WTC11 (cell line): ENCODE data around the gene FKBP11. TPM values are rescaled to one million over a fixed set of nuclear protein-coding genes. Genes with fewer than 3 reads are reported as not detected.
A peak's percentile ranks its signal among the peaks of the same experiment; 100 is the strongest.

ENCODE experiments used
- CREB1 ChIP-seq: sonication (generic); formaldehyde crosslinking; IDR thresholded peaks from 2 replicates; pipeline ENCODE4 v1.8.0; 2023; ENCODE audit warnings: mild to moderate bottlenecking, missing genetic modification reagents
- ETV6 ChIP-seq: sonication (generic); formaldehyde crosslinking; IDR thresholded peaks from 2 replicates; pipeline ENCODE4 v1.8.1; 2022; ENCODE audit warnings: mild to moderate bottlenecking, missing genetic modification reagents
- GTF2I ChIP-seq: fragments of 250-450 bp; sonication (Bioruptor Pico); conservative IDR thresholded peaks from 2 replicates; pipeline ENCODE4 v1.4.0; 2021; ENCODE audit warnings: mild to moderate bottlenecking
- NFATC4 ChIP-seq: fragments of 250-450 bp; sonication (Bioruptor Pico); IDR thresholded peaks from 2 replicates; pipeline ENCODE4 v1.9.0; 2021; ENCODE audit warnings: mild to moderate bottlenecking
- NR1H2 ChIP-seq: sonication (generic); formaldehyde crosslinking; IDR thresholded peaks from 2 replicates; pipeline ENCODE4 v1.9.0; 2021; ENCODE audit warnings: mild to moderate bottlenecking, moderate library complexity, missing genetic modification reagents
- NR3C1 ChIP-seq: sonication (generic); formaldehyde crosslinking; conservative IDR thresholded peaks from 2 replicates; pipeline ENCODE4 v1.8.1; 2023; ENCODE audit warnings: low read depth, mild to moderate bottlenecking, missing genetic modification reagents
- OVOL2 ChIP-seq: fragments of 250-450 bp; sonication (Bioruptor Pico); IDR thresholded peaks from 2 replicates; pipeline ENCODE4 v1.9.0; 2021; ENCODE audit warnings: mild to moderate bottlenecking, borderline replicate concordance
- PRRX2 ChIP-seq: fragments of 250-450 bp; sonication (Bioruptor Pico); IDR thresholded peaks from 2 replicates; pipeline ENCODE4 v1.8.0; 2021; ENCODE audit warnings: mild to moderate bottlenecking
- RELA ChIP-seq: sonication (generic); formaldehyde crosslinking; IDR thresholded peaks from 2 replicates; pipeline ENCODE4 v1.8.1; 2022; ENCODE audit warnings: missing genetic modification reagents, mild to moderate bottlenecking, borderline replicate concordance
- RORB ChIP-seq: fragments of 250-450 bp; sonication (Bioruptor Pico); IDR thresholded peaks from 2 replicates; pipeline ENCODE4 v1.9.0; 2021; ENCODE audit warnings: mild to moderate bottlenecking
- SMAD4 ChIP-seq: sonication (generic); formaldehyde crosslinking; IDR thresholded peaks from 2 replicates; pipeline ENCODE4 v1.8.0; 2022; ENCODE audit warnings: mild to moderate bottlenecking, missing genetic modification reagents
- total RNA-seq: library from RNA; stranded (reverse); gene quantifications from 3 replicates; pipeline ENCODE4 v1.2.3, GENCODE V29; 2021
- TF ChIP-seq, protein P1 (sequence below): sonication (generic); formaldehyde crosslinking; IDR thresholded peaks from 2 replicates; pipeline ENCODE4 v1.8.0; 2022; ENCODE audit warnings: missing genetic modification reagents
- TF ChIP-seq, protein P2 (sequence below): fragments of 250-450 bp; sonication (Bioruptor Pico); IDR thresholded peaks from 2 replicates; pipeline ENCODE4 v1.9.0; 2021; ENCODE audit warnings: mild to moderate bottlenecking, borderline replicate concordance
- TF ChIP-seq, protein P3 (sequence below): sonication (generic); formaldehyde crosslinking; IDR thresholded peaks from 2 replicates; pipeline ENCODE4 v1.8.0; 2022; ENCODE audit warnings: mild to moderate bottlenecking, missing genetic modification reagents
- TF ChIP-seq, protein P4 (sequence below): sonication (generic); formaldehyde crosslinking; IDR thresholded peaks from 2 replicates; pipeline ENCODE4 v1.8.0; 2023; ENCODE audit warnings: missing genetic modification reagents, mild to moderate bottlenecking, borderline replicate concordance
- TF ChIP-seq, protein P5 (sequence below): sonication (generic); formaldehyde crosslinking; IDR thresholded peaks from 2 replicates; pipeline ENCODE4 v1.8.0; 2022; ENCODE audit warnings: mild to moderate bottlenecking, missing genetic modification reagents
- TF ChIP-seq, protein P6 (sequence below): sonication (generic); formaldehyde crosslinking; conservative IDR thresholded peaks from 2 replicates; pipeline ENCODE4 v1.8.1; 2022; ENCODE audit warnings: mild to moderate bottlenecking, missing genetic modification reagents
- TF ChIP-seq, protein P7 (sequence below): fragments of 200-600 bp; IDR thresholded peaks from 2 replicates; pipeline ENCODE4 v1.8.0; 2022; ENCODE audit warnings: antibody characterized with exemption
- TF ChIP-seq, protein P8 (sequence below): sonication (generic); formaldehyde crosslinking; conservative IDR thresholded peaks from 2 replicates; pipeline ENCODE4 v1.8.1; 2023; ENCODE audit warnings: mild to moderate bottlenecking, low read depth, missing genetic modification reagents, moderate library complexity

Gene FKBP11
- total RNA-seq, 1 experiment from 2014 or later: 64.5 TPM

DNA sequence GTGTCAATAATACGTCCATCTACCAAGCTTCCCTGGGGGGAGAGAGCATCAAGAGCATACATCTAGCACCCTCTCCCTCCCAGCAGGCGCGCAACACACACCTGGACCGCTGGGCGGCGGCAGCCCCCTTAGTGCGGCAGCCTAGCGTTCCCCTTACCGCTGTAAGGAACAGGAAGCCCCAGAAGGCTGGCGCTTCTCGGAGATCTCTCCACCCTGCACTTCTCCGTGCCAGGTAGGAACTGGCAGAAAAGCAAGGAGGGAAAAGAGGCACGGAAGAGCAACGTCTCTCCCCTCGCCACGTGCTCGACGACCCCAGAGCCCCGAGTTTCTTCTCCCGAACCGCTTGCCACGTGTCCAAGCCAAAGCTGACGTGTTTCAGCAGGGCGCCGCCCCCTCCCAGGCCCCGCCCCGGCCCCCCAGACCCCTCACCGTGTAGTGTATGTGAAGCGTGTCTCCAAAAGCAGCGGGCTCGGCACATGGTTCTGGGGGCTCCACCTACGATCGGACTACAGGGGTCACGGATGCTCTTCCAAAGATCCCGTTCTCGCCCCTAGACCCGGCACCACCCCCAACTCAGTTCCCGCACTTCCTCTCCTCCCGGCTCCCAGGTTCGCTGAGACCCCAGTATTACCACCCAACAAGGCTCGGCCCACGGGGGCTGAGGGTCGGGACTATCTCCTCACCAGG, 532 bp downstream of the FKBP11 start (continued):
- TF ChIP-seq, protein P1, sequence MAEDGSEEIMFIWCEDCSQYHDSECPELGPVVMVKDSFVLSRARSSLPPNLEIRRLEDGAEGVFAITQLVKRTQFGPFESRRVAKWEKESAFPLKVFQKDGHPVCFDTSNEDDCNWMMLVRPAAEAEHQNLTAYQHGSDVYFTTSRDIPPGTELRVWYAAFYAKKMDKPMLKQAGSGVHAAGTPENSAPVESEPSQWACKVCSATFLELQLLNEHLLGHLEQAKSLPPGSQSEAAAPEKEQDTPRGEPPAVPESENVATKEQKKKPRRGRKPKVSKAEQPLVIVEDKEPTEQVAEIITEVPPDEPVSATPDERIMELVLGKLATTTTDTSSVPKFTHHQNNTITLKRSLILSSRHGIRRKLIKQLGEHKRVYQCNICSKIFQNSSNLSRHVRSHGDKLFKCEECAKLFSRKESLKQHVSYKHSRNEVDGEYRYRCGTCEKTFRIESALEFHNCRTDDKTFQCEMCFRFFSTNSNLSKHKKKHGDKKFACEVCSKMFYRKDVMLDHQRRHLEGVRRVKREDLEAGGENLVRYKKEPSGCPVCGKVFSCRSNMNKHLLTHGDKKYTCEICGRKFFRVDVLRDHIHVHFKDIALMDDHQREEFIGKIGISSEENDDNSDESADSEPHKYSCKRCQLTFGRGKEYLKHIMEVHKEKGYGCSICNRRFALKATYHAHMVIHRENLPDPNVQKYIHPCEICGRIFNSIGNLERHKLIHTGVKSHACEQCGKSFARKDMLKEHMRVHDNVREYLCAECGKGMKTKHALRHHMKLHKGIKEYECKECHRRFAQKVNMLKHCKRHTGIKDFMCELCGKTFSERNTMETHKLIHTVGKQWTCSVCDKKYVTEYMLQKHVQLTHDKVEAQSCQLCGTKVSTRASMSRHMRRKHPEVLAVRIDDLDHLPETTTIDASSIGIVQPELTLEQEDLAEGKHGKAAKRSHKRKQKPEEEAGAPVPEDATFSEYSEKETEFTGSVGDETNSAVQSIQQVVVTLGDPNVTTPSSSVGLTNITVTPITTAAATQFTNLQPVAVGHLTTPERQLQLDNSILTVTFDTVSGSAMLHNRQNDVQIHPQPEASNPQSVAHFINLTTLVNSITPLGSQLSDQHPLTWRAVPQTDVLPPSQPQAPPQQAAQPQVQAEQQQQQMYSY: no peak
- TF ChIP-seq, protein P2, sequence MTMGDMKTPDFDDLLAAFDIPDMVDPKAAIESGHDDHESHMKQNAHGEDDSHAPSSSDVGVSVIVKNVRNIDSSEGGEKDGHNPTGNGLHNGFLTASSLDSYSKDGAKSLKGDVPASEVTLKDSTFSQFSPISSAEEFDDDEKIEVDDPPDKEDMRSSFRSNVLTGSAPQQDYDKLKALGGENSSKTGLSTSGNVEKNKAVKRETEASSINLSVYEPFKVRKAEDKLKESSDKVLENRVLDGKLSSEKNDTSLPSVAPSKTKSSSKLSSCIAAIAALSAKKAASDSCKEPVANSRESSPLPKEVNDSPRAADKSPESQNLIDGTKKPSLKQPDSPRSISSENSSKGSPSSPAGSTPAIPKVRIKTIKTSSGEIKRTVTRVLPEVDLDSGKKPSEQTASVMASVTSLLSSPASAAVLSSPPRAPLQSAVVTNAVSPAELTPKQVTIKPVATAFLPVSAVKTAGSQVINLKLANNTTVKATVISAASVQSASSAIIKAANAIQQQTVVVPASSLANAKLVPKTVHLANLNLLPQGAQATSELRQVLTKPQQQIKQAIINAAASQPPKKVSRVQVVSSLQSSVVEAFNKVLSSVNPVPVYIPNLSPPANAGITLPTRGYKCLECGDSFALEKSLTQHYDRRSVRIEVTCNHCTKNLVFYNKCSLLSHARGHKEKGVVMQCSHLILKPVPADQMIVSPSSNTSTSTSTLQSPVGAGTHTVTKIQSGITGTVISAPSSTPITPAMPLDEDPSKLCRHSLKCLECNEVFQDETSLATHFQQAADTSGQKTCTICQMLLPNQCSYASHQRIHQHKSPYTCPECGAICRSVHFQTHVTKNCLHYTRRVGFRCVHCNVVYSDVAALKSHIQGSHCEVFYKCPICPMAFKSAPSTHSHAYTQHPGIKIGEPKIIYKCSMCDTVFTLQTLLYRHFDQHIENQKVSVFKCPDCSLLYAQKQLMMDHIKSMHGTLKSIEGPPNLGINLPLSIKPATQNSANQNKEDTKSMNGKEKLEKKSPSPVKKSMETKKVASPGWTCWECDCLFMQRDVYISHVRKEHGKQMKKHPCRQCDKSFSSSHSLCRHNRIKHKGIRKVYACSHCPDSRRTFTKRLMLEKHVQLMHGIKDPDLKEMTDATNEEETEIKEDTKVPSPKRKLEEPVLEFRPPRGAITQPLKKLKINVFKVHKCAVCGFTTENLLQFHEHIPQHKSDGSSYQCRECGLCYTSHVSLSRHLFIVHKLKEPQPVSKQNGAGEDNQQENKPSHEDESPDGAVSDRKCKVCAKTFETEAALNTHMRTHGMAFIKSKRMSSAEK: no peak
- TF ChIP-seq ETV6 (CRISPR knock-in tag): no peak
- TF ChIP-seq, protein P3, sequence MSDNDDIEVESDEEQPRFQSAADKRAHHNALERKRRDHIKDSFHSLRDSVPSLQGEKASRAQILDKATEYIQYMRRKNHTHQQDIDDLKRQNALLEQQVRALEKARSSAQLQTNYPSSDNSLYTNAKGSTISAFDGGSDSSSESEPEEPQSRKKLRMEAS: peak; percentile 78
- no peak for TF ChIP-seq RORB (CRISPR knock-in tag)
- no peak for TF ChIP-seq SMAD4 (CRISPR knock-in tag)
- TF ChIP-seq, protein P4, sequence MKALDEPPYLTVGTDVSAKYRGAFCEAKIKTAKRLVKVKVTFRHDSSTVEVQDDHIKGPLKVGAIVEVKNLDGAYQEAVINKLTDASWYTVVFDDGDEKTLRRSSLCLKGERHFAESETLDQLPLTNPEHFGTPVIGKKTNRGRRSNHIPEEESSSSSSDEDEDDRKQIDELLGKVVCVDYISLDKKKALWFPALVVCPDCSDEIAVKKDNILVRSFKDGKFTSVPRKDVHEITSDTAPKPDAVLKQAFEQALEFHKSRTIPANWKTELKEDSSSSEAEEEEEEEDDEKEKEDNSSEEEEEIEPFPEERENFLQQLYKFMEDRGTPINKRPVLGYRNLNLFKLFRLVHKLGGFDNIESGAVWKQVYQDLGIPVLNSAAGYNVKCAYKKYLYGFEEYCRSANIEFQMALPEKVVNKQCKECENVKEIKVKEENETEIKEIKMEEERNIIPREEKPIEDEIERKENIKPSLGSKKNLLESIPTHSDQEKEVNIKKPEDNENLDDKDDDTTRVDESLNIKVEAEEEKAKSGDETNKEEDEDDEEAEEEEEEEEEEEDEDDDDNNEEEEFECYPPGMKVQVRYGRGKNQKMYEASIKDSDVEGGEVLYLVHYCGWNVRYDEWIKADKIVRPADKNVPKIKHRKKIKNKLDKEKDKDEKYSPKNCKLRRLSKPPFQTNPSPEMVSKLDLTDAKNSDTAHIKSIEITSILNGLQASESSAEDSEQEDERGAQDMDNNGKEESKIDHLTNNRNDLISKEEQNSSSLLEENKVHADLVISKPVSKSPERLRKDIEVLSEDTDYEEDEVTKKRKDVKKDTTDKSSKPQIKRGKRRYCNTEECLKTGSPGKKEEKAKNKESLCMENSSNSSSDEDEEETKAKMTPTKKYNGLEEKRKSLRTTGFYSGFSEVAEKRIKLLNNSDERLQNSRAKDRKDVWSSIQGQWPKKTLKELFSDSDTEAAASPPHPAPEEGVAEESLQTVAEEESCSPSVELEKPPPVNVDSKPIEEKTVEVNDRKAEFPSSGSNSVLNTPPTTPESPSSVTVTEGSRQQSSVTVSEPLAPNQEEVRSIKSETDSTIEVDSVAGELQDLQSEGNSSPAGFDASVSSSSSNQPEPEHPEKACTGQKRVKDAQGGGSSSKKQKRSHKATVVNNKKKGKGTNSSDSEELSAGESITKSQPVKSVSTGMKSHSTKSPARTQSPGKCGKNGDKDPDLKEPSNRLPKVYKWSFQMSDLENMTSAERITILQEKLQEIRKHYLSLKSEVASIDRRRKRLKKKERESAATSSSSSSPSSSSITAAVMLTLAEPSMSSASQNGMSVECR (CRISPR knock-in tag): no peak
- no peak for TF ChIP-seq CREB1 (CRISPR knock-in tag)
- TF ChIP-seq, protein P5, sequence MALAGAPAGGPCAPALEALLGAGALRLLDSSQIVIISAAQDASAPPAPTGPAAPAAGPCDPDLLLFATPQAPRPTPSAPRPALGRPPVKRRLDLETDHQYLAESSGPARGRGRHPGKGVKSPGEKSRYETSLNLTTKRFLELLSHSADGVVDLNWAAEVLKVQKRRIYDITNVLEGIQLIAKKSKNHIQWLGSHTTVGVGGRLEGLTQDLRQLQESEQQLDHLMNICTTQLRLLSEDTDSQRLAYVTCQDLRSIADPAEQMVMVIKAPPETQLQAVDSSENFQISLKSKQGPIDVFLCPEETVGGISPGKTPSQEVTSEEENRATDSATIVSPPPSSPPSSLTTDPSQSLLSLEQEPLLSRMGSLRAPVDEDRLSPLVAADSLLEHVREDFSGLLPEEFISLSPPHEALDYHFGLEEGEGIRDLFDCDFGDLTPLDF (CRISPR knock-in tag): peak; percentile 13; the same call in 1 of the 2 replicates
- TF ChIP-seq RELA (CRISPR knock-in tag): no peak
- no peak for TF ChIP-seq NR3C1 (CRISPR knock-in tag)
- no peak for TF ChIP-seq GTF2I (CRISPR knock-in tag)
- no peak for TF ChIP-seq PRRX2 (CRISPR knock-in tag)
- TF ChIP-seq NR1H2: no peak
- TF ChIP-seq OVOL2: no peak
- no peak for TF ChIP-seq NFATC4 (CRISPR knock-in tag)
- TF ChIP-seq, protein P6, sequence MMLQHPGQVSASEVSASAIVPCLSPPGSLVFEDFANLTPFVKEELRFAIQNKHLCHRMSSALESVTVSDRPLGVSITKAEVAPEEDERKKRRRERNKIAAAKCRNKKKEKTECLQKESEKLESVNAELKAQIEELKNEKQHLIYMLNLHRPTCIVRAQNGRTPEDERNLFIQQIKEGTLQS (CRISPR knock-in tag): no peak
- TF ChIP-seq, protein P7, sequence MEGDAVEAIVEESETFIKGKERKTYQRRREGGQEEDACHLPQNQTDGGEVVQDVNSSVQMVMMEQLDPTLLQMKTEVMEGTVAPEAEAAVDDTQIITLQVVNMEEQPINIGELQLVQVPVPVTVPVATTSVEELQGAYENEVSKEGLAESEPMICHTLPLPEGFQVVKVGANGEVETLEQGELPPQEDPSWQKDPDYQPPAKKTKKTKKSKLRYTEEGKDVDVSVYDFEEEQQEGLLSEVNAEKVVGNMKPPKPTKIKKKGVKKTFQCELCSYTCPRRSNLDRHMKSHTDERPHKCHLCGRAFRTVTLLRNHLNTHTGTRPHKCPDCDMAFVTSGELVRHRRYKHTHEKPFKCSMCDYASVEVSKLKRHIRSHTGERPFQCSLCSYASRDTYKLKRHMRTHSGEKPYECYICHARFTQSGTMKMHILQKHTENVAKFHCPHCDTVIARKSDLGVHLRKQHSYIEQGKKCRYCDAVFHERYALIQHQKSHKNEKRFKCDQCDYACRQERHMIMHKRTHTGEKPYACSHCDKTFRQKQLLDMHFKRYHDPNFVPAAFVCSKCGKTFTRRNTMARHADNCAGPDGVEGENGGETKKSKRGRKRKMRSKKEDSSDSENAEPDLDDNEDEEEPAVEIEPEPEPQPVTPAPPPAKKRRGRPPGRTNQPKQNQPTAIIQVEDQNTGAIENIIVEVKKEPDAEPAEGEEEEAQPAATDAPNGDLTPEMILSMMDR: 0 out of 2 replicates have a peak, but pooled peaks have one; percentile 15
- TF ChIP-seq, protein P8, sequence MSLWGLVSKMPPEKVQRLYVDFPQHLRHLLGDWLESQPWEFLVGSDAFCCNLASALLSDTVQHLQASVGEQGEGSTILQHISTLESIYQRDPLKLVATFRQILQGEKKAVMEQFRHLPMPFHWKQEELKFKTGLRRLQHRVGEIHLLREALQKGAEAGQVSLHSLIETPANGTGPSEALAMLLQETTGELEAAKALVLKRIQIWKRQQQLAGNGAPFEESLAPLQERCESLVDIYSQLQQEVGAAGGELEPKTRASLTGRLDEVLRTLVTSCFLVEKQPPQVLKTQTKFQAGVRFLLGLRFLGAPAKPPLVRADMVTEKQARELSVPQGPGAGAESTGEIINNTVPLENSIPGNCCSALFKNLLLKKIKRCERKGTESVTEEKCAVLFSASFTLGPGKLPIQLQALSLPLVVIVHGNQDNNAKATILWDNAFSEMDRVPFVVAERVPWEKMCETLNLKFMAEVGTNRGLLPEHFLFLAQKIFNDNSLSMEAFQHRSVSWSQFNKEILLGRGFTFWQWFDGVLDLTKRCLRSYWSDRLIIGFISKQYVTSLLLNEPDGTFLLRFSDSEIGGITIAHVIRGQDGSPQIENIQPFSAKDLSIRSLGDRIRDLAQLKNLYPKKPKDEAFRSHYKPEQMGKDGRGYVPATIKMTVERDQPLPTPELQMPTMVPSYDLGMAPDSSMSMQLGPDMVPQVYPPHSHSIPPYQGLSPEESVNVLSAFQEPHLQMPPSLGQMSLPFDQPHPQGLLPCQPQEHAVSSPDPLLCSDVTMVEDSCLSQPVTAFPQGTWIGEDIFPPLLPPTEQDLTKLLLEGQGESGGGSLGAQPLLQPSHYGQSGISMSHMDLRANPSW (CRISPR knock-in tag): no peak
